ENCODE measurements around the gene IREB2. TPM values are rescaled to one million over a fixed set of nuclear protein-coding genes. Genes with fewer than 3 reads are reported as not detected.

IREB2 gene
- total RNA-seq, result 48.7 TPM
- long read RNA-seq, full-length matches to known transcripts, result 16 of 34 reads
- long read RNA-seq, partial matches to known transcripts, result 3 of 34 reads
- long read RNA-seq, other reads (novel, unspliced or antisense), result 15 of 34 reads

- peak; percentile 98 for DNase-seq
- H3K27me3 ChIP-seq, result no peaks in the 10 kb centered on the region
- H3K27ac ChIP-seq, result peak within 1 kb of the TSS; percentile 95
- peaks cover 32% of the 10 kb centered on the region for H3K36me3 ChIP-seq
- peak within 1 kb of the TSS; percentile 92 for H3K4me3 ChIP-seq
- peak; percentile 97 for ATAC-seq
- peaks cover 36% of the 10 kb centered on the region for H3K4me1 ChIP-seq
- intact Hi-C loops (cut with DNase I), result no loop called here
- H3K9me3 ChIP-seq, result no peaks in the 10 kb centered on the region
- no peak for TF ChIP-seq CTCF (IDR thresholded peaks at IDR 0.05)
These were observed at the start of gene IREB2 for GRCh38 chr15:78437762-78438618. TSS of gene IREB2 (plus strand) at chr15:78438216. CDS start at chr15:78438338, 122 bp downstream.

GRCh38 chr15:78388865-78389264 is 49.2 kb upstream of the IREB2 start:
- ATAC-seq (no peak), DNase-seq (no peak)
- Histone ChIP-seq H3K4me1 (no peaks in the 10 kb centered on the region), H3K27me3 (peaks cover 9% of the 10 kb centered on the region), H3K4me3 (no peak overlapping the region), H3K36me3 (no peaks in the 10 kb centered on the region), H3K27ac (no peak overlapping the region), H3K9me3 (no peaks in the 10 kb centered on the region)
- TF ChIP-seq CTCF (IDR thresholded peaks at IDR 0.05), result no peak
- intact Hi-C loops (cut with DNase I), result no loop called here

- TF ChIP-seq CTCF (IDR thresholded peaks at IDR 0.05), result no peak
- no peaks in the 10 kb centered on the region for H3K4me1 ChIP-seq
- intact Hi-C loops (cut with DNase I), result no loop called here
- H3K27me3 ChIP-seq, result peaks cover 9% of the 10 kb centered on the region
- DNase-seq, result no peak
- no peaks in the 10 kb centered on the region for H3K36me3 ChIP-seq
- H3K9me3 ChIP-seq, result no peaks in the 10 kb centered on the region
- H3K27ac ChIP-seq, result no peak overlapping the region
- no peak for ATAC-seq
- no peak overlapping the region for H3K4me3 ChIP-seq
These were observed 48.7 kb upstream of the IREB2 start for GRCh38 chr15:78389322-78389721.

GRCh38 chr15:78389738-78390137 is 48.3 kb upstream of the IREB2 start:
- Histone ChIP-seq H3K27ac (no peak overlapping the region), H3K9me3 (no peaks in the 10 kb centered on the region), H3K27me3 (peaks cover 9% of the 10 kb centered on the region), H3K36me3 (no peaks in the 10 kb centered on the region), H3K4me3 (no peak overlapping the region), H3K4me1 (no peaks in the 10 kb centered on the region)
- ATAC-seq, result no peak
- TF ChIP-seq CTCF (IDR thresholded peaks at IDR 0.05), result no peak
- intact Hi-C loops (cut with DNase I), result no loop called here
- DNase-seq, result no peak

- ATAC-seq, result no peak
- DNase-seq, result no peak
These were observed 47.8 kb upstream of the IREB2 start for GRCh38 chr15:78390242-78390641.

More at GRCh38 chr15:78390242-78390641, 47.8 kb upstream of the IREB2 start:
- no peaks in the 10 kb centered on the region for H3K9me3 ChIP-seq
- no peaks in the 10 kb centered on the region for H3K36me3 ChIP-seq
- H3K4me3 ChIP-seq, result no peak overlapping the region
- H3K27me3 ChIP-seq, result peaks cover 9% of the 10 kb centered on the region
- intact Hi-C loops (cut with DNase I), result no loop called here
- TF ChIP-seq CTCF (IDR thresholded peaks at IDR 0.05), result no peak
- no peaks in the 10 kb centered on the region for H3K4me1 ChIP-seq
- H3K27ac ChIP-seq, result no peak overlapping the region

Data from upper lobe of right lung (tissue), 1 donor.